Fibroblast of skin of left biceps (primary cell): ENCODE results near the gene ADAM15.

ENCODE experiments used
- DNase-seq, 2 experiments: peaks; one replicate each; pipeline ENCODE4 v3.0.0-alpha.2; 2013; ENCODE audit warnings: low read depth in 2 of 2

Gene ADAM15

GRCh38 chr1:155070721-155071569 is 19.8 kb downstream of the ADAM15 start:
- no peak for DNase-seq

GRCh38 chr1:155071701-155072100 is 20.6 kb downstream of the ADAM15 start:
- no peak for DNase-seq

- no peak for DNase-seq
Observed at GRCh38 chr1:155072531-155073289, 21.6 kb downstream of the ADAM15 start.

GRCh38 chr1:155073377-155074242 is 22.5 kb downstream of the ADAM15 start:
- DNase-seq = no peak

GRCh38 chr1:155075535-155075934 is 24.4 kb downstream of the ADAM15 start:
- no peak for DNase-seq

- DNase-seq = no peak
Observed at GRCh38 chr1:155076371-155076770, 25.3 kb downstream of the ADAM15 start.

GRCh38 chr1:155077346-155077745 is 26.2 kb downstream of the ADAM15 start:
- no peak for DNase-seq

GRCh38 chr1:155077758-155078445 is 26.8 kb downstream of the ADAM15 start:
- no peak for DNase-seq

GRCh38 chr1:155078469-155079209 is 27.5 kb downstream of the ADAM15 start, which contains the start of gene EFNA3:
Gene EFNA3, plus strand, starts transcription at chr1:155078837. Its CDS starts 105 bp downstream, at chr1:155078942.
- no peak for DNase-seq

GRCh38 chr1:155079210-155079486 is 28.0 kb downstream of the ADAM15 start:
- no peak for DNase-seq

- no peak for DNase-seq
Observed at GRCh38 chr1:155079487-155080311, 28.6 kb downstream of the ADAM15 start.

GRCh38 chr1:155080312-155081228 is 29.5 kb downstream of the ADAM15 start:
- no peak for DNase-seq

- DNase-seq = no peak
Observed at GRCh38 chr1:155081472-155082300, 30.6 kb downstream of the ADAM15 start.

- no peak for DNase-seq
Observed at GRCh38 chr1:155082301-155083051, 31.4 kb downstream of the ADAM15 start.

- no peak for DNase-seq
Observed at GRCh38 chr1:155083052-155083541, 32.0 kb downstream of the ADAM15 start.

- DNase-seq = no peak
Observed at GRCh38 chr1:155083865-155084721, 33.0 kb downstream of the ADAM15 start.
